ENCODE results near the gene GPC3.

GPC3 gene

DNA sequence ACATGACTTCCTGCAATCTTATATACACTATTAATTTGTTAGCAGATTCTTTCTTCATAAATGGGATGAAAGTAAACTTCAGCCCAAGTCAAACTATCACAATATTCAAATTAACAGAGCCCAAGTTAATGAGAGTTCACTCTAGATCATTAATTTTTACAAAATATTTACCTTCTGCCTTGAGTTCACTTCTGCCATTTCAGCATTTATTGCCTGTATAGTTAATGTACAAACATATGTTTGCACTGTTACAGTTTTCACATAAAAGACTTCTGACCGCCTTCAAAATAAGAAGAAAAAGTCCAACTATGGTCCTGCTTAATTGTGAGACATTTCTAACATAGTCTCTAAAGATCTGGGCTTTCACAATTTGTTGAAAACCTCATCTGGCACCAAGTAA lies 46.9 kb downstream of the GPC3 start:
- Mint-ChIP-seq H3K4me3 (no peak overlapping the region), H3K27me3 (no peaks in the 10 kb centered on the region), H3K27ac (no peak overlapping the region), H3K4me1 (ENCODE audit: low read depth) (no peaks in the 10 kb centered on the region), H3K9me3 (no peaks in the 10 kb centered on the region), H3K36me3 (ENCODE audit: low read depth) (no peaks in the 10 kb centered on the region)

DNA sequence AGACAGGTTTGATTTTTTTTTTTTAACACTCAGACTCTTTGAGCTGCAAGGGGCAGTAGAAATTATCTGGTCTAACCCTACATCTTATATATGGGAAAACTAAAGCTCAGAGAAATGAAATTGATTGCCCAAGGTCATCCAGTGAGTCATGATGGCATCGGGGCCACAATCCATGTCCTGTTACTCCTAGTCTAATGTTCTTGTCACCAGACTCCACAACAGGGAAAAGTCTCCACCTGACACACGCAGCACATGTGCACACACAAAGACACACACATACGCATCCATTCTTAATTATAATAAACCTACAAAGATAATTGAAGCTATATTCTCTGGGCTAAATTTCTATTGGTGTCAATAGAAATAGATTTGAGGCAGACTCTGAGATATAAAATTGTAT lies 48.4 kb downstream of the GPC3 start:
- Mint-ChIP-seq H3K4me1 (ENCODE audit: low read depth) (no peaks in the 10 kb centered on the region), H3K9me3 (no peaks in the 10 kb centered on the region), H3K27ac (no peak overlapping the region), H3K27me3 (no peaks in the 10 kb centered on the region), H3K36me3 (ENCODE audit: low read depth) (no peaks in the 10 kb centered on the region), H3K4me3 (no peak overlapping the region)

DNA sequence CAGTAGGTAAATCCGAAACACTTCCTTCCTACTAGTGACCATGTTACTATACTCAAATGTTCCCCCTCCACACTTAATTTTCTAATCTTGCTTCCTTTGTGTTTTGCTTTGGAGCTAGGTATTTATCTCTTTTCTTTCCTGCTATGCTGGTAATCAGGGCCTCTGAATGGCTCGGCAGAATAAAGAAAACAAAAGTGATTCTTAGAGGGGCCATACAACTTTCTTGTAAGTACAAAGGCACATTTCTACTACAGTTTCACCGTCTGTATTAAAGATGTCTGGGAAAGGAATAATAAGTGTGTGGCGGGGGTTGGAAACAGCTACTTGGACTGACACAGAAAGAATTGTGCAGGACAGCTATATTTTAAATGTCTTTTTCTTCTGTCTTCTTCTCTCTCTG lies 50.3 kb downstream of the GPC3 start:
- Mint-ChIP-seq H3K27me3 (no peaks in the 10 kb centered on the region), H3K27ac (no peak overlapping the region), H3K4me3 (no peak overlapping the region), H3K9me3 (no peaks in the 10 kb centered on the region), H3K36me3 (ENCODE audit: low read depth) (no peaks in the 10 kb centered on the region), H3K4me1 (ENCODE audit: low read depth) (no peaks in the 10 kb centered on the region)

DNA sequence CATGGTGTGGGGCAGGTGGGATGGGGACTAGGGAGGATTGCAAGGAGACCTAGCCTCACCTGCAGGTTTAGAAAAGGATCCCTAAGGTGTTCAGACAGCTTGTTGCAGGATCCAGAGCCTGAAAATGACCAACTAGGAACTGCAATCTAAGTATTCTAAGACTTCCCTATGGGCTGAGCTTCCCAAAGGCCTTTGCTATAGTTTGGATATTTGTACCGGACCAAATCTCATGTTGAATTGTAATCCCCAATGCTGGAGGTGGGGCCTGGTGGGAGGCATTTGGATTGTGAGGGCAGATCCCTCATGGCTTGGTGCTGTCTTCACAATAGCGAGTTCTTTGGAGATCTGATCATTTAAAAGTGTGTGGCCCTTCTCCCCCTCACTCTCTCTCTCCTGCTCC lies 52.1 kb downstream of the GPC3 start:
- Mint-ChIP-seq H3K27ac (no peak overlapping the region), H3K4me1 (ENCODE audit: low read depth) (no peaks in the 10 kb centered on the region), H3K9me3 (no peaks in the 10 kb centered on the region), H3K36me3 (ENCODE audit: low read depth) (no peaks in the 10 kb centered on the region), H3K4me3 (no peak overlapping the region), H3K27me3 (no peaks in the 10 kb centered on the region)

DNA sequence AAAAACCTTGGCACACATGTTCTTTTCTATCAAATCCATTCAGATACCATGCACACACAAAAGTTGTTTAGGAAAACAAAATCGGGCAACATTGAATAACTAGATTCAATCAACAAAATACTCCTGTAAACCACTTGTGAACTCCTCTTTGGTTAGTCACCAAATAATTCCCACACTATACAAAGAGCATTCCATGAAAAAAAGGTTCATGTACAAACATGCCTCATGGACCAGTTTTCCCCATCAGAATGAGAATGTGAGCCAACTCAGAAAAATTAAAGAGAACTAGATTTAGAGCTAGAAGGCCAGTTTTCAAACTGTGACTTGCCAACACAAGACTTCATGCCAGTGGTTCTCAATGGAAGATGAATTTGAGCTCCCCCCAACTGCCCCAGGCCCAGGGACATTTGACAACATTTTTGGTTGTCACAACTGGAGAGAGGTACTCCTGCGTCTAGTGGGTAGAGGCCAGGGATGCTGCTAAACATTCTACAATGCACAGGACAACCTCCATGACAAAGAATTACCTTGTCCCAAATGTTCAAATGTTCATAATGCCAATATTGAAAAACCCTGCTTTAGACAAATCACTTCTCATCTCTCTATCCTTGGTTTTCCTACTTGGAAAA lies 55.4 kb downstream of the GPC3 start:
- no peak overlapping the region for H3K4me3 Mint-ChIP-seq
- no peaks in the 10 kb centered on the region for H3K36me3 Mint-ChIP-seq (ENCODE audit: low read depth)
- no peak overlapping the region for H3K27ac Mint-ChIP-seq
- no peaks in the 10 kb centered on the region for H3K9me3 Mint-ChIP-seq
- no peaks in the 10 kb centered on the region for H3K4me1 Mint-ChIP-seq (ENCODE audit: low read depth)
- no peaks in the 10 kb centered on the region for H3K27me3 Mint-ChIP-seq

DNA sequence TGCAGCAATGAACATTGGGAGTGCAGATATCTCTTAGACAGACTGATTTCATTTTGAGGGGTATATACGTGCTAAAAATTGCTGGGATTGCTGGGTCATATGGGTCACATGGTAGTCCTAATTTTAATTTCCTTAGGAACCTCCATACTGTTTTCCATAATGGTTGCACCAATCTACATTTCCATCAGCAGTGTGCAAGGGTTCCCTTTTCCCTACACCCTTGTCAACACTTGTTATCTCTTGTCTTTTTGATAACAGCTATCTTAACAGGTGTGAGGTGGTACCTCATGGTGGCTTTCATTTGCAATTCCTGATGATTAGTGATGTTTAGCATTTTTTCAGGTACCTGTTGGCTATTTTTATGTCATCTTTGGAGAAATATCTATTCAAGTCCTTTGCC lies 57.0 kb downstream of the GPC3 start:
- no peaks in the 10 kb centered on the region for H3K4me1 Mint-ChIP-seq (ENCODE audit: low read depth)
- H3K27me3 Mint-ChIP-seq: no peaks in the 10 kb centered on the region
- no peaks in the 10 kb centered on the region for H3K9me3 Mint-ChIP-seq
- no peak overlapping the region for H3K27ac Mint-ChIP-seq
- no peak overlapping the region for H3K4me3 Mint-ChIP-seq
- H3K36me3 Mint-ChIP-seq (ENCODE audit: low read depth): no peaks in the 10 kb centered on the region

DNA sequence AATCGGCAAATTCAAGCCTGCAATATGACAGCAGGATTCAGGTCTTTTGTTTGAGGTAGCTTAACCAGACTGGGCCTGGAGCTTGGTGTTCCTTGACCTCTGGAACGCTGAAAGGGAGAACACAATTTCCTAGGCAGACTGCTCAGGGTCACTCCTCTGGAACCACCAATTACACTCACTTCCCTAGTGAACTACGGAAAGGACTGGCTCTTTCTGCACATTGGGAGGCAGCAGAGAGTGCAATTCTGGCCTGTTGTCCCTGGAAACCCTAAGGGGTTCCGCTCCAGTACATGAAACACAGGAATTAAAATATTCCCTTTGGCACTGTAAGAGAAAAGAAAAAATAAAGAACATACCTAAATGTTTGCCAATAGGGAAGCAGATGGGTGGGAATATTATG lies 58.6 kb downstream of the GPC3 start:
- Mint-ChIP-seq H3K9me3 (no peaks in the 10 kb centered on the region), H3K4me3 (no peak overlapping the region)

DNA sequence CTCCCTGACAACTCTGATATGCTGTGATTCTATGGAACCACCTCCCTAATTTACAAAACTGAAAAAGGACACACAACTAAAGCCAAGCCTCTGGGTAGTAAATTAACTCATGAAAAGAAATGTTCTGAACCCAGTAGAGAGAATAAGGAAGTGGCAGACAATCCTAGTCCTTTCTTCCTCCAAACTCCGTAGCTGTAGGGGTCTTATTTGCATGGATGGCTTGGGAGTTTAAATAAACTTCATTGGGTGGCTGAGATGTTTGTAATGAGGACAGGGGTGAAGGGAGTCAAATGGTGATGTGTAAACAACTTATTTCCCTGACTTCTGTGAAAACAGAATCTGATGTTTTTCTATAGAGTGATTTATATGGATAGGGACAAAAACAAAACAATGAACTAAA lies 59.3 kb downstream of the GPC3 start:
- Mint-ChIP-seq H3K4me1 (ENCODE audit: low read depth) (peaks cover 10% of the 10 kb centered on the region), H3K27me3 (no peaks in the 10 kb centered on the region), H3K4me3 (no peak overlapping the region), H3K9me3 (no peaks in the 10 kb centered on the region), H3K27ac (no peak overlapping the region), H3K36me3 (ENCODE audit: low read depth) (no peaks in the 10 kb centered on the region)

More for the DNA sequence above, 58.6 kb downstream of the GPC3 start:
- Mint-ChIP-seq H3K4me1 (ENCODE audit: low read depth) (peaks cover 10% of the 10 kb centered on the region), H3K27ac (no peak overlapping the region), H3K27me3 (no peaks in the 10 kb centered on the region), H3K36me3 (ENCODE audit: low read depth) (no peaks in the 10 kb centered on the region)

DNA sequence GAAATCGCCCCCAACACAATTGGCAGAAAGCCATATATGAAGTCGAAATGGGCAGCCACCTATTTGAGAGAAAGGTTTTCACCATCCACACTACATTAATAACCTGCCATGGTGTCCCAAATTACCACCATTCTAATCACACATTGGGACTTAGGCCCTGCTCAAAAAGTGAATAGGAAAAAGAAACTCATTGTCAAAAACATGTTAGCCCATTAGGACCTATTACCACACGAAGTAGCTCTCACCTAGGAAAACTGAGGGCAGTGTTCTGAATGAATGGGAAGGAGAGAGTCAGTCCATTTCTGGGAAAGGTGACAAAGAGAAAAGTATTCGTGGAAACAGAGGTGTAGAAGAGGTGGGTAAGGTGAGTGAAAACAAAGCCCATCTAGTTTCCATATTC lies 60.8 kb downstream of the GPC3 start:
- H3K27ac Mint-ChIP-seq: no peak overlapping the region

DNA sequence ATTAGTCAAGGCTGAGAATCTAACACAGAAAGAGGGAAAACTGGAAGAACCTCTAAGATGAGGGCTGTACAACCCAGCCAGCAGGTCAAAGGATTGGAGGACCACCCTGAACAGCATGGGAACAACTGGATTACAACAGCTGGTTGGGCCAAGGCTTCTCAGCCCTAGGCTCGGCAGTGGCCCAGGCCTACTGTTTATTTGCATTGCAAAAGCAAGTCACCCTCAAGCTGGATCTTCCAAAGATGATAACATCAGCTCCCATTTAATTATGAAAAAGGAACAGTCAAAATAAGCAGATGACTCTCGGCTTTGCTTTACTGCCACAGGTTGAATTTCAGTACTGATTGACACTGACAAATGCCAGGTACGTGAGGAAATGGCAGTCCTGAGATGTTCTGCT lies 61.8 kb downstream of the GPC3 start:
- no peak overlapping the region for H3K4me3 Mint-ChIP-seq
- H3K27ac Mint-ChIP-seq: no peak overlapping the region
- peaks cover 10% of the 10 kb centered on the region for H3K4me1 Mint-ChIP-seq (ENCODE audit: low read depth)

More for the DNA sequence above, 60.8 kb downstream of the GPC3 start:
- Mint-ChIP-seq H3K4me1 (ENCODE audit: low read depth) (peaks cover 10% of the 10 kb centered on the region), H3K9me3 (no peaks in the 10 kb centered on the region), H3K4me3 (no peak overlapping the region), H3K27me3 (no peaks in the 10 kb centered on the region), H3K36me3 (ENCODE audit: low read depth) (no peaks in the 10 kb centered on the region)

DNA sequence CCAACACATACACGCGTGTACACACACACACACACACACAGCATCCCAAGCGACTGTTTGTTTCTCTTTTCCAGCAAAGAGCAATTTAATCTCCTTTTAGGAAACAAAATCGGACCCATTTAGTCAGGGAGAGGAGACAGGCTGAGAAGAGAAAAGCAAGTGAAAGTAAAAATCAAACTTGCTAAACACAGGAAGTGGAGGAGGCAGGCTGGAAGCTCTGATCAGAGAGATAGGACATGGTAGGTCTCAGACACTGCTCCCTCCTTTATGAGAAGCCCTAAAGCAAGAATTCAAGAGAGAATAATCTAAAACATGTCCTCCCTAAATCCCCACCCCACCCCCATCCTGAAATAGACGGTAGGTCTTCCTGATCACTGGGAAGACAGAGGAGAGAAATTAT lies 62.3 kb downstream of the GPC3 start:
- no peak overlapping the region for H3K4me3 Mint-ChIP-seq
- H3K27me3 Mint-ChIP-seq: no peaks in the 10 kb centered on the region
- H3K36me3 Mint-ChIP-seq (ENCODE audit: low read depth): no peaks in the 10 kb centered on the region
- peaks cover 10% of the 10 kb centered on the region for H3K4me1 Mint-ChIP-seq (ENCODE audit: low read depth)
- H3K27ac Mint-ChIP-seq: peak overlapping the region; percentile 65
- no peaks in the 10 kb centered on the region for H3K9me3 Mint-ChIP-seq

More for the DNA sequence above, 61.8 kb downstream of the GPC3 start:
- Mint-ChIP-seq H3K27me3 (no peaks in the 10 kb centered on the region), H3K9me3 (no peaks in the 10 kb centered on the region), H3K36me3 (ENCODE audit: low read depth) (no peaks in the 10 kb centered on the region)

DNA sequence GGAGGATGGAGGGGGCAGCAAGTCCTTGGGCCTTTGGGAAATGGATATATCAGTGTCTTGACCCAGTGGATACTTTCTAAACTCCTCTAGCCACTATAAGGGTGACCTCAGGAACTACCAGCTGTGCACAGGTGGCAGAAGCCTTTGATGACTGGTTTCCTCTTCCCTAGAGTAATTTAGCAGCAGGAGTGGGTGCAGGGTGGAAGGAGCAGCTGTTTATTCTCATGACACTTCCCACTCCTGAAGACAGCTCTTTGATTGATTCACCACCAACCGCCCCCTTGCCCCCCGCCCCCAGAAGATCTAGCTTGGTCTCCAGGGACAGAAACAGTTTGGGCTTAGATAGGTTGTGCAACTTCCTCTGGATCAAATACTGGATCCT lies 63.0 kb downstream of the GPC3 start:
- H3K4me3 Mint-ChIP-seq: no peak overlapping the region
- no peaks in the 10 kb centered on the region for H3K36me3 Mint-ChIP-seq (ENCODE audit: low read depth)
- H3K27ac Mint-ChIP-seq: peak overlapping the region; percentile 65
- peaks cover 10% of the 10 kb centered on the region for H3K4me1 Mint-ChIP-seq (ENCODE audit: low read depth)
- no peaks in the 10 kb centered on the region for H3K27me3 Mint-ChIP-seq
- H3K9me3 Mint-ChIP-seq: no peaks in the 10 kb centered on the region

DNA sequence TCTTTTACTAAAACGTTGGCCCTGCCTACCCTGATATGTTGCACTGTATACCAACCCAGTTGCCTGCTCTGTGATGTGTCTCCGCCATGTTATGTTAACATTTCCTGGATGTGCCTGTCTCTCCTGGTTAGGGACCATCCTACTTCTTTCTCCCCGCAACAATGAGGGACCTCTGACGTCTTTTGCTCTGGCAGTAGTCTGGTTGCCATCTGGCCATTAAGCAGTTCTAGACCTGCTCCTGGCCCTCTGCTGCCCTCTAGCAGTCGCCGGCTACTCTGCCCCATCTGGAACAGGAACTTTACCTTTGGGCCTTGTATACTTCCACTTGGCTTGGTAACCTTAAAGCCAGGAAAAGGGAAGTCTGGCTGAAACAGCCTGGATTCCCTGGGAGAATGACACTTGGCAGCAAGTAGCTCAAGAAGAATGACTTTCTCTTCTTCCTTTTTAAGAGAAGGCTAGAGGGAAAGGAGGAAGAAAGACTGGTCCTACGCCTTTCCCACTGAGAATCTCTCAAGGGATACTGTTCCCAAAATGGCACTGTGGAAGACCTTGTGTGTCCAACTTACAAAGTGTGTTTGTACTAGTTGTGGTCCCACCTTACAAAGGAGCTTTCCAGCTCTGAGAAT lies 63.5 kb downstream of the GPC3 start:
- Mint-ChIP-seq H3K27me3 (no peaks in the 10 kb centered on the region), H3K9me3 (no peaks in the 10 kb centered on the region), H3K27ac (no peak overlapping the region), H3K4me1 (ENCODE audit: low read depth) (peaks cover 10% of the 10 kb centered on the region), H3K36me3 (ENCODE audit: low read depth) (no peaks in the 10 kb centered on the region), H3K4me3 (no peak overlapping the region)

DNA sequence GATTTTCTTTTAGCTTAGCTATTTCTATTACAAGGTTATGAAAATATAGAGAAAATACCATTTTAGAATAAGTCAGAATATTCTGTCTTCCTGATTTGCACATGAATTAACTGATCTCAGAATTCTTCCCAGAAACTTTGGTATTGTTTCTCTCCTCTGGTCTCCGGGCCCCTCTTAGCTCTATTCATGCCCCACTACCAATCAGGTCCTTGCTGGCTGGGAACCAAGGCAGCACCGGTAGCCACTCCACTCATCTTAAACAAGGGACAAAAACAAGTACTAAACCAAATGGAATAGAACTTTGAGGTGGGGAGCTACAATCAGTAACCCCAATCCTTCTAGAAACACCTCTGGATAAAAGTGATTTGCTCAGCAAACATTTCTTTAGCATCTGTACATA lies 64.3 kb downstream of the GPC3 start:
- no peak overlapping the region for H3K4me3 Mint-ChIP-seq
- no peaks in the 10 kb centered on the region for H3K36me3 Mint-ChIP-seq (ENCODE audit: low read depth)
- no peak overlapping the region for H3K27ac Mint-ChIP-seq
- H3K27me3 Mint-ChIP-seq: no peaks in the 10 kb centered on the region
- H3K4me1 Mint-ChIP-seq (ENCODE audit: low read depth): peaks cover 10% of the 10 kb centered on the region
- no peaks in the 10 kb centered on the region for H3K9me3 Mint-ChIP-seq

DNA sequence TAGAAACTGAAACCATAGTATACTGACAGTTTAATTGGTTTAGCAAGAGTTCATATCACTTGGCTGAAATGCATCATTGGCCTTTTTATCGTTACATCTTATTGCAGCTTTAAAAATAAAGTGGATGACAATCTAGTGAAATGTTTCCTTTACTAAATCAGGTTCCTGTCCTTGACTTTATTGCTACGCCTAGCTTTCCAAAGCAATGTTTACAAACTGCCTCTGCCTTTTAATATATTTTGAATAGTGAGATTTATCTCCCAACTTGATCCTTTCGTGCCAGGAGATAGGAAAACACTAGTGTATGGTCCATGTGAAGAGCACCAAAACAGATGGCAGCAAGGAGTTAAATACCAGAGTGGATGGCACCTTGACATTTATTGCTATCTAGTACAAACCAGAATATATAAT lies 67.0 kb downstream of the GPC3 start:
- no peak overlapping the region for H3K27ac Mint-ChIP-seq
- peaks cover 10% of the 10 kb centered on the region for H3K4me1 Mint-ChIP-seq (ENCODE audit: low read depth)
- no peaks in the 10 kb centered on the region for H3K27me3 Mint-ChIP-seq
- no peaks in the 10 kb centered on the region for H3K36me3 Mint-ChIP-seq (ENCODE audit: low read depth)
- H3K9me3 Mint-ChIP-seq: no peaks in the 10 kb centered on the region
- no peak overlapping the region for H3K4me3 Mint-ChIP-seq

Data from stimulated activated naive CD8-positive, alpha-beta T cell treated with anti-CD3 and anti-CD28 coated beads, Interleukin-15, Interleukin-2, amounts not matched to agents 100 ng/mL and 50 ng/mL, for 24 hours (primary cell).